DOHH2 (cell line): ENCODE measurements around the gene LRRC3C.

Experiments
- EZH2phosphoT487 ChIP-seq: fragments of 200-600 bp; sonication (generic); IDR thresholded peaks from 2 replicates; pipeline ENCODE4 v1.6.1; 2017; ENCODE audit warnings: borderline replicate concordance, mild to moderate bottlenecking, antibody characterized with exemption, low read length, moderate library complexity, mixed read lengths
- TF ChIP-seq, protein P1 (sequence below): fragments of 200-600 bp; sonication (generic); IDR thresholded peaks from one replicate; pipeline ENCODE4 v1.5.1; 2014; ENCODE audit warnings: antibody characterized with exemption, mild to moderate bottlenecking, low read depth, low read length; ENCODE audit not compliant: poor library complexity, severe bottlenecking

- TF ChIP-seq, protein P1, sequence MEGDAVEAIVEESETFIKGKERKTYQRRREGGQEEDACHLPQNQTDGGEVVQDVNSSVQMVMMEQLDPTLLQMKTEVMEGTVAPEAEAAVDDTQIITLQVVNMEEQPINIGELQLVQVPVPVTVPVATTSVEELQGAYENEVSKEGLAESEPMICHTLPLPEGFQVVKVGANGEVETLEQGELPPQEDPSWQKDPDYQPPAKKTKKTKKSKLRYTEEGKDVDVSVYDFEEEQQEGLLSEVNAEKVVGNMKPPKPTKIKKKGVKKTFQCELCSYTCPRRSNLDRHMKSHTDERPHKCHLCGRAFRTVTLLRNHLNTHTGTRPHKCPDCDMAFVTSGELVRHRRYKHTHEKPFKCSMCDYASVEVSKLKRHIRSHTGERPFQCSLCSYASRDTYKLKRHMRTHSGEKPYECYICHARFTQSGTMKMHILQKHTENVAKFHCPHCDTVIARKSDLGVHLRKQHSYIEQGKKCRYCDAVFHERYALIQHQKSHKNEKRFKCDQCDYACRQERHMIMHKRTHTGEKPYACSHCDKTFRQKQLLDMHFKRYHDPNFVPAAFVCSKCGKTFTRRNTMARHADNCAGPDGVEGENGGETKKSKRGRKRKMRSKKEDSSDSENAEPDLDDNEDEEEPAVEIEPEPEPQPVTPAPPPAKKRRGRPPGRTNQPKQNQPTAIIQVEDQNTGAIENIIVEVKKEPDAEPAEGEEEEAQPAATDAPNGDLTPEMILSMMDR: no peak
- no peak for TF ChIP-seq EZH2phosphoT487
Observed at GRCh38 chr17:39934324-39934723, 6.8 kb downstream of the LRRC3C start.
